ENCODE results near the gene AGA.

The AGA gene

DNA sequence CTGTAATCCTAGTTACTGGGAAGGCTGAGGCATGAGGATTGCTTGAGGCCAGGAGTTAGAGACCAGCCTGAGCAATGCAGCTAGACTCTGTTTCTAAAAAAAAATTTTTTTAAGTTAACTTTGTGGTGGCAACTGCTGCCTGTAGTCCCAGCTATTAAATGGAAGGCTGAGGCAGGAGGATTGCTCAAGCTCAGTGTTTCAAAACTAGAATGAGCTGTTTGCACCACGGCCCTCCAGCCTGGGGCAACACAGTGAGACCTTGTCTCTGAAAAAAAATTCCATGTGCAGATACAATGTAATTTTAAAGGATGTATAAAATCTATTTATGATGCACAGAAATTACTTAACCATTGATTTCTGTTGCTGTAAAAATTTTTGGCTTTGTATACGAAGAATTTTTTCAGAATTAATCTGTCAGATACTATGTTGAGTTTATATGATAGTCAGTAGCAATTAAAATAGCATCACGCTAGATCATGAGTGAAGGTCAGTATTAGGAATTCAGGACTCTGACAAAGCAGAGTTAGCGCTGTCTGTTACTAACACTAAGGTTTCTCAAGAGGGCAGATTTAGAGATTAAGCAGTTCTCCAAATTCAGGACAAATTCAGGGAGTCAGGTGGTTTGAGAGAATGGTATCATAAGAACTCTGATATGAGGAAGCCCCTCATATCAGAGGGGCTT lies 8.3 kb upstream of the AGA start:
- Histone ChIP-seq H2BK15ac (ENCODE audit: low read depth, poor library complexity, severe bottlenecking) (peak overlapping the region; percentile 60), H3K36me3 (ENCODE audit: control insufficient read depth in 1 of 2, insufficient read depth in 2 of 2, low read depth in 1 of 2, low read length in 2 of 2) (no peaks in the 10 kb centered on the region), H3K4me1 (ENCODE audit: control insufficient read depth, insufficient read depth, low read depth, low read length) (peaks cover 2% of the 10 kb centered on the region), H2AK5ac (ENCODE audit: low read length, severe bottlenecking) (no peak overlapping the region), H3K9ac (ENCODE audit: low read length) (no peak overlapping the region), H2BK120ac (ENCODE audit: low read depth, low read length) (no peak overlapping the region), H2BK12ac (ENCODE audit: low read length in 2 of 2) (no peak overlapping the region), H3K4me3 (ENCODE audit: insufficient read depth in 1 of 2, low read depth in 1 of 2, low read length in 2 of 2) (no peak overlapping the region), H3K27ac (ENCODE audit: low read length, poor library complexity, severe bottlenecking) (no peak overlapping the region), H3K18ac (ENCODE audit: low read depth in 1 of 2, low read length in 2 of 2) (no peak overlapping the region), H2AFZ (ENCODE audit: low read depth, low read length) (no peak overlapping the region), H4K8ac (ENCODE audit: low read length) (no peak overlapping the region), H3K79me1 (replicated peaks; ENCODE audit: low read length, poor library complexity, severe bottlenecking) (peaks cover 2% of the 10 kb centered on the region), H3K9me3 (ENCODE audit: control insufficient read depth, low read length) (no peaks in the 10 kb centered on the region), H4K91ac (ENCODE audit: low read length) (no peak overlapping the region), H3K4me2 (ENCODE audit: low read length, poor library complexity, severe bottlenecking) (no peak overlapping the region), H2BK5ac (ENCODE audit: low read depth, low read length, poor library complexity, severe bottlenecking) (no peak overlapping the region), H3K14ac (ENCODE audit: low read length in 2 of 2) (no peak overlapping the region), H3K4ac (ENCODE audit: low read depth in 1 of 2, low read length in 2 of 2) (no peak overlapping the region), H3K27me3 (ENCODE audit: control insufficient read depth in 1 of 2, insufficient read depth in 1 of 2, low read length in 2 of 2) (no peaks in the 10 kb centered on the region), H3K23ac (ENCODE audit: low read length in 2 of 2) (no peak overlapping the region)
- DNase-seq = peak; percentile 60
- WGBS = over 99% methylated on average over 3 of the region's 4 CpGs

DNA sequence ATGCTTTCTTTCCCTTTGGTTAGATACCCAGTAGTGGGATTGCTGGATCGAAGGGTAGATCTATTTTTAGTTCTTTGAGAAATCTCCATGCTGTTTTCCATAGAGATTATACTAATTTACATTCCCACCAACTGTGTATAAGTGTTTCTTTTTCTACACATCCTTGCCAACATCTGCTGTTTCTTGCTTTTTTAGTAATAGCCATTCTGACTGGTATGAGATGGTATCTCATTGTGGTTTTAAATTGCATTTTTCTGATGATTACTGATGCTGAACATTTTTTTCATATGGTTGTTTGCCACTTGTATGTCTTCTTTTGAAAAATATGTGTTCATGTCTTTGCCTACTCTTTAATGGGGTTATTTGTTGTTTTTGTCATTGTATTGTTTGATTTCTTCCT lies 6.6 kb upstream of the AGA start:
- Histone ChIP-seq H2AFZ (ENCODE audit: low read depth, low read length) (no peak overlapping the region), H4K8ac (ENCODE audit: low read length) (no peak overlapping the region), H3K27ac (ENCODE audit: low read length, poor library complexity, severe bottlenecking) (no peak overlapping the region), H2BK5ac (ENCODE audit: low read depth, low read length, poor library complexity, severe bottlenecking) (no peak overlapping the region), H3K4me3 (ENCODE audit: insufficient read depth in 1 of 2, low read depth in 1 of 2, low read length in 2 of 2) (no peak overlapping the region), H3K4me2 (ENCODE audit: low read length, poor library complexity, severe bottlenecking) (no peak overlapping the region), H3K36me3 (ENCODE audit: control insufficient read depth in 1 of 2, insufficient read depth in 2 of 2, low read depth in 1 of 2, low read length in 2 of 2) (no peaks in the 10 kb centered on the region), H3K23ac (ENCODE audit: low read length in 2 of 2) (no peak overlapping the region), H3K27me3 (ENCODE audit: control insufficient read depth in 1 of 2, insufficient read depth in 1 of 2, low read length in 2 of 2) (no peaks in the 10 kb centered on the region), H2AK5ac (ENCODE audit: low read length, severe bottlenecking) (no peak overlapping the region), H3K18ac (ENCODE audit: low read depth in 1 of 2, low read length in 2 of 2) (no peak overlapping the region), H3K4me1 (ENCODE audit: control insufficient read depth, insufficient read depth, low read depth, low read length) (peaks cover 2% of the 10 kb centered on the region), H3K9me3 (ENCODE audit: control insufficient read depth, low read length) (no peaks in the 10 kb centered on the region), H2BK15ac (ENCODE audit: low read depth, poor library complexity, severe bottlenecking) (no peak overlapping the region), H3K14ac (ENCODE audit: low read length in 2 of 2) (no peak overlapping the region), H2BK12ac (ENCODE audit: low read length in 2 of 2) (no peak overlapping the region), H2BK120ac (ENCODE audit: low read depth, low read length) (no peak overlapping the region), H3K4ac (ENCODE audit: low read depth in 1 of 2, low read length in 2 of 2) (no peak overlapping the region), H4K91ac (ENCODE audit: low read length) (no peak overlapping the region), H3K79me1 (replicated peaks; ENCODE audit: low read length, poor library complexity, severe bottlenecking) (peaks cover 2% of the 10 kb centered on the region), H3K9ac (ENCODE audit: low read length) (no peak overlapping the region)
- peak; percentile 62 for DNase-seq
- no CpG with 5 or more reads among the region's 1 CpG for WGBS

- Histone ChIP-seq H3K4me2 (ENCODE audit: low read length, poor library complexity, severe bottlenecking) (no peak overlapping the region), H3K79me1 (replicated peaks; ENCODE audit: low read length, poor library complexity, severe bottlenecking) (peaks cover 2% of the 10 kb centered on the region), H3K9ac (ENCODE audit: low read length) (no peak overlapping the region), H3K23ac (ENCODE audit: low read length in 2 of 2) (no peak overlapping the region), H2BK5ac (ENCODE audit: low read depth, low read length, poor library complexity, severe bottlenecking) (no peak overlapping the region), H3K4me1 (ENCODE audit: control insufficient read depth, insufficient read depth, low read depth, low read length) (peaks cover 2% of the 10 kb centered on the region), H3K27me3 (ENCODE audit: control insufficient read depth in 1 of 2, insufficient read depth in 1 of 2, low read length in 2 of 2) (no peaks in the 10 kb centered on the region), H3K27ac (ENCODE audit: low read length, poor library complexity, severe bottlenecking) (no peak overlapping the region), H3K36me3 (ENCODE audit: control insufficient read depth in 1 of 2, insufficient read depth in 2 of 2, low read depth in 1 of 2, low read length in 2 of 2) (no peaks in the 10 kb centered on the region), H3K4me3 (ENCODE audit: insufficient read depth in 1 of 2, low read depth in 1 of 2, low read length in 2 of 2) (no peak overlapping the region), H3K14ac (ENCODE audit: low read length in 2 of 2) (no peak overlapping the region), H4K91ac (ENCODE audit: low read length) (no peak overlapping the region), H3K4ac (ENCODE audit: low read depth in 1 of 2, low read length in 2 of 2) (no peak overlapping the region), H4K8ac (ENCODE audit: low read length) (no peak overlapping the region), H2BK15ac (ENCODE audit: low read depth, poor library complexity, severe bottlenecking) (no peak overlapping the region), H2BK12ac (ENCODE audit: low read length in 2 of 2) (no peak overlapping the region), H2BK120ac (ENCODE audit: low read depth, low read length) (no peak overlapping the region), H2AFZ (ENCODE audit: low read depth, low read length) (no peak overlapping the region), H3K18ac (ENCODE audit: low read depth in 1 of 2, low read length in 2 of 2) (no peak overlapping the region), H2AK5ac (ENCODE audit: low read length, severe bottlenecking) (no peak overlapping the region), H3K9me3 (ENCODE audit: control insufficient read depth, low read length) (no peaks in the 10 kb centered on the region)
- WGBS = no CpG with 5 or more reads among the region's 1 CpG
- no peak for DNase-seq
Measured at GRCh38 chr4:177447417-177448004, 5.3 kb upstream of the AGA start.

- Histone ChIP-seq H2BK15ac (ENCODE audit: low read depth, poor library complexity, severe bottlenecking) (no peak overlapping the region), H2AK5ac (ENCODE audit: low read length, severe bottlenecking) (no peak overlapping the region), H3K4me2 (ENCODE audit: low read length, poor library complexity, severe bottlenecking) (no peak overlapping the region), H4K8ac (ENCODE audit: low read length) (no peak overlapping the region), H3K27me3 (ENCODE audit: control insufficient read depth in 1 of 2, insufficient read depth in 1 of 2, low read length in 2 of 2) (no peaks in the 10 kb centered on the region), H3K9me3 (ENCODE audit: control insufficient read depth, low read length) (no peaks in the 10 kb centered on the region), H3K4ac (ENCODE audit: low read depth in 1 of 2, low read length in 2 of 2) (no peak overlapping the region), H3K79me1 (replicated peaks; ENCODE audit: low read length, poor library complexity, severe bottlenecking) (no peaks in the 10 kb centered on the region), H3K4me1 (ENCODE audit: control insufficient read depth, insufficient read depth, low read depth, low read length) (peaks cover 2% of the 10 kb centered on the region), H2AFZ (ENCODE audit: low read depth, low read length) (no peak overlapping the region), H3K27ac (ENCODE audit: low read length, poor library complexity, severe bottlenecking) (no peak overlapping the region), H3K14ac (ENCODE audit: low read length in 2 of 2) (no peak overlapping the region), H2BK12ac (ENCODE audit: low read length in 2 of 2) (no peak overlapping the region), H3K23ac (ENCODE audit: low read length in 2 of 2) (no peak overlapping the region), H2BK120ac (ENCODE audit: low read depth, low read length) (peak overlapping the region; percentile 49), H3K9ac (ENCODE audit: low read length) (no peak overlapping the region), H4K91ac (ENCODE audit: low read length) (no peak overlapping the region), H3K18ac (ENCODE audit: low read depth in 1 of 2, low read length in 2 of 2) (peak overlapping the region in 1 of 2 experiments; percentile 21), H3K36me3 (ENCODE audit: control insufficient read depth in 1 of 2, insufficient read depth in 2 of 2, low read depth in 1 of 2, low read length in 2 of 2) (no peaks in the 10 kb centered on the region), H3K4me3 (ENCODE audit: insufficient read depth in 1 of 2, low read depth in 1 of 2, low read length in 2 of 2) (no peak overlapping the region), H2BK5ac (ENCODE audit: low read depth, low read length, poor library complexity, severe bottlenecking) (no peak overlapping the region)
- 80% methylated on average over 2 of the region's 2 CpGs for WGBS
- DNase-seq = no peak
Measured at GRCh38 chr4:177446586-177446985, 4.3 kb upstream of the AGA start.
